GM18508 (cell line): ENCODE results near the gene TRIP11.

Source experiments
- ATAC-seq: cut with Tn5 transposase; IDR thresholded peaks from one replicate; pipeline ENCODE4 v1.9.1; 2021; ENCODE audit warnings: moderate number of reproducible peaks; ENCODE audit not compliant: insufficient read depth, unreplicated experiment

TRIP11 gene

DNA sequence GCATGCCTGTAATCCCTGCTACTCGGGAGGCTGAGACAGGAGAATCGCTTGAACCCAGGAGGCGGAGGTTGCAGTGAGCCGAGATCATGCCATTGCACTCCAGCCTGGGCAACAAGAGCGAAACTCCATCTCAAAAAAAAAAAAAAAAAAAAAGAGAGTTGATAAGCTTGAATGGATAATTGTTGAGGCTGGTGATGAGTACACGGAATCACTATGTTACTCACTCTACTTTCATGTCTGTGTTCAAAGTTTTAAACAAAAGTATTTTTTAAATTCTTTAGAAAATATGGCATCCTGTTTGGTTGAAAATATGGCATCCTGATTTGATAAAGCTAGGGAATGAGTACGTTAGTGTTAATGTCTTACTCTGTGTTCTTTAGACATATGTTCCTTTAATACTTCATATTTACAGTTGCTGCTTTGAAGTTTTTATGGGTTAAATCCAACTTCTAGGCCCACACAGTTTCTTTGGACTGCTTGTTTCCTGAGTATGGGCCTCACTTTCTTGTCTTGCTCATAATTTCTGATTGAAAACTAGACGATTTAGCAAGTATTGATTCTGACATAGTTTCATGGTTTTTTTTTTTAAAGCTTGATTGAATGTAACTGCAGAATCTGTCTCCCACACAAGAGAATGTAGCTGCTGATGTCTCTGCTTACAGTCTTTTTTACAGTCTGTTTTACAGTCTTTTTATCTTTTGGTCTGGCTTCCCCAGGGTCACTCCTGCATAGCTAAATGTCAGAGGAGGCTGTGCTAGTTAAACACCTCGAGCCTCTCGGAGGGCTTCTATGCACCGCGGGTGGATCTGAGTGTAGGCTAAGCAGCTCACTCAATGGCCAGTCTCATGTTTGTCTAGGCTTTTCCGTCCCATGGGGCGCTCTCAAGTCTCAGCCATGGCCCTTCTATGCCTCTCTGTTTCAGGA, 78.3 kb downstream of the TRIP11 start:
- ATAC-seq, result no peak

DNA sequence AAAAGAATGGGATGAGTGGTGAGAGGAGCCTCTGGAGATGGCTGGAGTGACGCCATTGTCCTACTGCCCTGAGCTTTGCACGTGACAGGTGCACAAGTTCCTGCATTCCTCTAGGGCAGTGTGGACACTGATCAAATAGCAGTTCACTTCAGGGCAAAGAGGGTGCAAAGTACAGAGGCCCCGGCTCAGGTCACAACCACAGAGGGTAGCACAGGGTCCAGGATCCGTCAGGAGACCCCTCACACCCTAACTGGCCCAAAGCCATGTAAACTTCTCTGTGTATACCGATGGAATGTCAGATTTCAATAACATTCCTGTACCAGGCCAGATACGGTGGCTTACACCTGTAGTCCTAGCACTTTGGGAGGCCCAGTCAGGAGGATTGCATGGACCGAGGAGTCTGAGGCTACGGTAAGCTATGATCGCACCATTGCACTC, 82.0 kb downstream of the TRIP11 start:
- no peak for ATAC-seq

DNA sequence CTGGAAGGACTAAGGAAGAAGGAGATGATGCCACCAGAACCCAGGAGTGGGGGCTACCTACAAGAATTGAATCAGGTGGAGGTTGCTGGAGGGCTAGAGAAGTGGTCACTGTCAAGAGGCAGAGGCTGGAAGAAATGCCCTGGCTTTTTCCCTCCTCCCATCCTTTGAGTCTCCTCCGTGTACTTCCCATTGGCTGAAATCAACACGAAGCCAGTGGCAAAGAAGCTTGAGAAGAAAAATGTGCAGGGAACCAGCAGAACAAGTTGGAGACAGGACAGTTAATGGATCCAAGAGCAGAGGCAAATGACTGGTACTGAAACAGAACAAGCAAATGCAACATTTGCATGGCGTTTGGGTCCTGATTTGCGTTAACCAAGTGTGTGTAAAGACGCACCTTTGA, 83.2 kb downstream of the TRIP11 start:
- ATAC-seq, result no peak

DNA sequence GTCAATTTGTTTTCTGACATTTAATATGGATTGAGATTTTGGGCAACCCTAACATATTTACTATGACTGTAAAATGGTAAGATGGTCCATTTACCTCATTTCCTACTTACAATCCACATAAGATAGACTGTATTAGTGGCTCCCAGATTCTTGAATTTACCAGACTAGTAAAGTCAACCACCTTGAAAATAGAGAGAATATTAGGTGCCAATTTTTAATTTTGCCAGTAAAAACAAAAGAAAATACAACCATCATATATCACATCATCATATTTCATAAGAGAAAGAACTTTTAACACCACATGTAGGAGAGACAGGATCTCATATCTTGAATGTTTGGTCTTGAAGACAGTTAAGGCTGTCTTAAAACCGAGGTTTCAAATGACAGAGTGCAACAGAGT, 84.7 kb downstream of the TRIP11 start:
- ATAC-seq, result no peak

DNA sequence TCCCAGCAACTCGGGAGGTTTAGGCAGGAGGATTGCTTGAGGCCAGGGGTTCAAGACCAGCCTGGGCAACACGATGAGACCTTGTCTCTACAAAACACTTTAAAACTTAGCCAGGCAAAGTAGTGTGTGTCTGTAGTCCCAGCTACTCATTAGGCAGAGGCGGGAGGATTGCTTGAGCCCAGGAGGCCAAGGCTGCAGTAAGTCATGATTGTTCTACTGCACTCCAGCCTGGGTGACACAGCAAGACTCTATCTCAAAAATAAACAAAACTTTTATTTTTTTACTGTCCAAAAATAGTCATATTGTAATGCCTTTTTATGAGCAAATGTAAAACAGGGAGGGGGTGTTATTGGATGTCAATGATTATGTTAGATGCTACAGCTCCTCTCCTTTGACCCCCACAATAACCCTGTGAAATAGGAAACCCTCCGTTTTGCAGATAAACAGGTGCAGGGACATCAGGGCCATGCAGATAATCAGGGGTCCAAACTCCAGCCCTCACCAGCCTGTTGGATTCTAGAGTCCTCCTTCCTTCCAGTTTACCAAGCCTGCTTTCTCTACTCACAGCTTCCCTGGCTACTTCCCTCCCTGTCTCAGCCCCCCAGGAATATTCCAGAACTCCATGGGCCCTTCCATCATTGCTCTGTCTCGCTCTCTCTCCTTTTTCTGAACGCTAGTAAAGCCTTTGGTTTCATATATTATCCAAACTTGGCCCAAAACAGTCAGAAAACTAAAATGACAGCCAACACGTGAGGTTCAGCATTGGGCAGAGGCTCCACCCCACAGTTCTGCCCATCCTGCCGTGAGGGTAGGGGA, 86.5 kb downstream of the TRIP11 start:
- ATAC-seq, result no peak

DNA sequence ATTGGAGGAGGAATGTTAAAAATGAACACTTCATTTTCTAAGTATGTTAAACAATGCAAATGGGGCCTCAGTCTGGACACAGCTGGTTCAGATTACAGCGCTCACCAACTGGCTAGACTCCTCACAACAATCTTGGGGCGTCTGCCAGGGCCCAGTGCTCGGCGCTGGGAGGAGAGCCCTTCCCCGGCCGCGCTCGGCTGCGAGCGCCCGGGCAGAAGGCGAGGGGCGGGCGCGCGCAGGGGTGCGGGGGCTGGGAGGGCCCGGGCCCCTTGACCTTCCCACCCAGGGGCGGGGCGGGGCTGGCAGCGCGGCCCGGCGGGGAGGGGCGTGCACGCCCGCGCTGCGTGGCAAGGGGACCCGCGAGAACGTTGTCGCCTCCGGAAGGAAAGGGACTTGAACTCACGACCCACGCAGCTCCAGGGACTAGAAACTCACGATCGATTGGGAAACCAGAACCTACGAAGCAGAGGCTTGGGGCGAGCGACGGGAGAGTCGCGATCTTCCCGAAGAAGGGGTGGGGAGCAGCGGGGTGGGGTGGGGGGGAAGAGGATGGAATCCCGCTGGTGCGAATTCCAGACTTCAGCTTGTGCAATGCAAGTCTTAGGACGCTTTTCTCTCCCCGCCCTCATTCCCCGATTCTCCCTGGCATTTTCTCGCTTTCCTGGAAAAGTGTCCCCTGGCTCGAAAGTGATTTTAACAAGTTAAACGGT, 92.2 kb downstream of the TRIP11 start, which contains the start of gene FBLN5:
TSS of gene FBLN5 (minus strand) at position 220 of the 710 bp plus-strand sequence. CDS start 465 bp downstream, outside the sequence.
- no peak for ATAC-seq

DNA sequence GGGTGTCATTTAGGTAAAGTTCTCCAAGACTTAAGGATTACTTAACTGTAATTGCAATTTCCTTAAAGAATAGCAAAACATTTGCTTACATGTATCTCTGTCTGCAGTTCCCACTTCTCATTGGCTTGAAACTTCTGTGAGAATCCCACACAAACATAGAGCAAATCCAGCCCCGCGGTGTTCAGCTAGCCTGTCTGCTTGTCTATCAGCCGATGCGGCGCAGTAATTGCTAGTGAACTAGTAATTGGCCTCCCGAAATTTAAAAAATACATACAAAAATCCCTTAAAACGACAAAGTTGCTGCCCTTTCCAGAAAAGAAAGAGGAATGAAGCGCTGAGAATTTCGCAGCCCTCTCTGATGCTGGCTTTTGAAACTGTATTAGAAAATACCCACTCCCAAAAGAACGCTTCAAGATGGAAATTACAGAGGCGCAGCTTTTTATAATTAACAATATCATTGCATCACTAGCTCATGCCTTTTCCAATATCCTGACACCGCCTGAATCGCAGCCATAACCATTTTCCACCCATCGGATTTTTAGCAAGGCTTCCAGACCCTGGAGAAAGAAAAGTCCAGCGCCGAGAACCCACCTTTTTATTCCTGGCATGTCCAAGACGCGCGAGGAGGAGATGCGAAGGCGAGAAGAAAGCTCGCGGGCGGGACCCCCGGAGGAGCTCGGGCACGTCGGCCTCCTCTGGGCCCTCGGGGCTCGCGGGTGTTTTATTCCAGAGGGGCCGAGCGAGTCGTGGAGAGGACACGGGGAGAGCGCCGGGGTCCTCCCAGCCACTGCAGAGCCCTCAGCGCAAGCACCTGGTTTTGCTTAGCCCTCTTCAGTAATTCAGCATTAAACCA, 93.0 kb downstream of the TRIP11 start:
- no peak for ATAC-seq

DNA sequence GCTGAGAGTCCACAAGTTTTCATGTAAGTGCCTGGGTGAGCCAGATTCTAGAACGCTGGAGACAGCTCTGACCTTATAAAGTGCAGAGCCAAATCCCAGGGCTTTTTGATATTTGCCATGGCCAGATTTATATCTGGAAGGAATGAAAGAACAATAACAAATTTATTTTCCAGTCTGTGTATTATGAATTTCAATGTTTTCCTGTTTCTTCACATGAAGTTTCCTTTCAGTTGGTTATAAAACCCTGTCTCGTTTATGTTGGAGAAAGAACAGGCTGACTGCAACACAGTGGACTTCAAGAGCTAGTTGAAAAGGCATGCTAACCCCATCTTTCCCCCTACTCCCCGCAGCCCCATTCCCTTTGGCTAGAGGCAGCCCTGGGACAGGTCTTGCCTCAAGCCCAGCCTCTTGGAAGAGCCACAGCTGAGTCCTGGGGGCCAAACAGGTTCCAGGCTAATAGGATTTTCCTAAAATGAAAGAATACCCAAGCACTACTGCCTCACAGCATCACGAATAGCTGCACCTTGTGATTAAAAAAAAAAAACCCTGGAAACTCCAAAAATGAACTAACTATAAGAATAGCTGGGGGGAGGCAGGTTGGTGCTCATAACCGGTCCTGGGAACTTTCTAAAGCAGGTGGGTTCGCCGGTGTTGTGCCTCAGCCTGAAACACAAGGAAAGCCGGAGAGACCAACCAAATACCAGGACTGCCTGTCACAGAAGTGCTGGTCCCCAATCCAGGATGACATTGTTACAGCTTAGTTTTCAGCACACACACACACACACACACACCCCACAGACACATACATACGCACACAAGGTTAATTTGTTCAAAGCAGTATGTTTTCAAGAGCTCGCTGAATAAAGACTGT, 93.9 kb downstream of the TRIP11 start:
- ATAC-seq, result no peak

DNA sequence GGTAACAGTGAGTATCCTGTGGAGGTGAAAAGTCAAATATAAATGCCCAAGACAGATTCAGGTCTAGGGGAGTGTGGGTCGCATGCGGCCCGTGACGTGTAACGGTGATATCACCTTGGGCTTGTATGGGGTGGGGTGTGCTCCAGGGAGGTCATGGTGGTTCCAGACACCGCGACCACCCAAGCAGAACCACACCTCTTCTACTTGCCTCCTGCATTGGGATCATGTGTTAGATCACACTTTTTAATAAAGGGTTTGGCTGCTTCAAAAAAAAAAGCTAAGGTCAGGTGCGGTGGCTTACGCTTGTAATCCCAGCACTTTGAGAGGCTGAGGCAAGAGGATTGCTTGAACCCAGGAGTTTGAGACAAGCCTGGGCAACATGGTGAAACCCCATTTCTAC, 96.9 kb downstream of the TRIP11 start:
- no peak for ATAC-seq

DNA sequence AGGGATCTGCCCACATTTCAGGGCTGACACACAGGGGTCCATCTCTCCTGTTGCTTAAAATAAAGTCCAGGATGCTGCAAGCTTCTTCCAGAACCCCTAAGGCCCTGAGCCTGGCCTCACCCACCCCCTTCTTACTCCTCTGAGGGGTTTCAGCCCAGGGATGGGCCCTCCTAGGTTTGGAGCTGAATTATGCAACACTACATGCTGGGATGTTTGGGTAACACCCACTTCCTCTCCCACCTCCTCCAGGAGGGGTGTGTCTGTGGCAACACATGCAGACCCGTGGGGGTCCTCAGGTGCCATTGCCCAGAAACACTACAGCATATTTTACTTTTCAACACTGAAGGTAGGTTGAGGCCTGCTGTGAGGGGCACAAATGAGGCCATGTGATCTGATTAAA, 97.7 kb downstream of the TRIP11 start:
- no peak for ATAC-seq

DNA sequence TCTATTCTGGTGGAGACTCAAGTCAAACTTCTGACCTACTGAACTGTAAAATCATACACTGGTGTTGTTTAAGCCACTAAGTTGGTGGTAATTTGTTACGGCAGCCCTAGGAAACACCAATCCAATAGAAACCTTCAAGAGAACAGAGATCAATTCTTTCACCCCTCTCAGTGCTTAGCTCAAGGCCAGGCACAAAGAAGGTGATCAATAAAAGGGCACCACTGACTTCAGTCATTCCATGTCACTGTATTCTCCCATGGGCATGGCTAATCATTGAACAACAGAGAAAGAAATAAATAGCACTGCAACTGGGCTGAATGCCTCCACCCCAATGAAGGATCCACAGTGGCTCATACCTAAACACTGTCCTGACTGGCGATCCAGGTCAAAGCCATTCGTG, 99.7 kb downstream of the TRIP11 start:
- ATAC-seq, result no peak

DNA sequence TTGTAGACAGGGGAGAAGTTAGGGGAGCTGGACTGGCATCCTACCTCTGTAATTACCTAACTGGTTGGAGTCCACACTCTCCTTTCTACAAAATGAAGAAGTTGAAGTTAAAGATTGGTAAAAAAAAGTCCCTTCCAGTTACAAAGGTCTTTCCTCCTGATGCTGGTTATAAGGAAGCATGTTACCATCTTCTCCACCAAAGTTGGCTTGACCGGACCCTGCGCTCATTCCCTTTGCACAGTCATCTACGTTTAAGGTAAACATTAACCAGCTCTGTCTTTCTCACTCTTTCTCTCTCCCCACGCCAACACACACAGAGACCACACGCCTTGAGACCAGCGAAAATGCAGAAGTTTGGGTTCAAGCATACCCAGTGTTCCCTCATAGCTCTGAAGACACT, 104.3 kb downstream of the TRIP11 start:
- no peak for ATAC-seq

DNA sequence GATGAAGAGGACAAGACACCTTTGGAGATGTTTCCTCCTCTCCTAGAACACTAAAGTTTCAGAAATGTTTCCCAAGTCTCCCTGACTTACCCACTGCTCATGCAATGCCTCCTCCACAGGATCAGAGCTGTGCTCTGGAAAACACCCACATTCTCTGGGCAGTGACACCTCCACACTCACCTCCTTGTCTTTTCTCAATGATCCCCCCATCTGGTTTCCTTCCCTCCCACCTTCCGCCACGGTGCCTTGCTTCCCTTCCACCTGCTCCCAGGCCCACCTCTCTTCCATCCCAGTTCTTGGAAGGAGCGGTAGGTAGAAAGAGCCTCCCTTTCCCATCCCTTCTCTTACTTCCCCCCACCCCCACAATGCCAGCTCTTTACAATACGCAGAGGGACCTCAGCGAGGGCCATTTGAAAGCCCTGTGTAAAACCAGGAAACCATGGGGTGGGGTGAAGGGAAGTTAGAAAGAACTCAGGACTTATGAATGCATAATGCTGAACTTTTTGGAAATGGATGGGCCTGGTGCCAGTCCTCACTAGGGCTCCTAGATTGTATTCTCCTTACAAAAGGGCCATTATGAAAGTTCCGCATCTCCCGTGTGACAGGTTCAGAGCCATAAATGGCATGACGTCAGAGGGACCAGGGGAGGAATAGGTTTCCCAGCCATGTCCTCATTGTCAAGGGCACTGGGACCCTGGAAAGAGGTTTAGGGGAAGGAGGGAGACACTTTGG, 105.1 kb downstream of the TRIP11 start:
- no peak for ATAC-seq

DNA sequence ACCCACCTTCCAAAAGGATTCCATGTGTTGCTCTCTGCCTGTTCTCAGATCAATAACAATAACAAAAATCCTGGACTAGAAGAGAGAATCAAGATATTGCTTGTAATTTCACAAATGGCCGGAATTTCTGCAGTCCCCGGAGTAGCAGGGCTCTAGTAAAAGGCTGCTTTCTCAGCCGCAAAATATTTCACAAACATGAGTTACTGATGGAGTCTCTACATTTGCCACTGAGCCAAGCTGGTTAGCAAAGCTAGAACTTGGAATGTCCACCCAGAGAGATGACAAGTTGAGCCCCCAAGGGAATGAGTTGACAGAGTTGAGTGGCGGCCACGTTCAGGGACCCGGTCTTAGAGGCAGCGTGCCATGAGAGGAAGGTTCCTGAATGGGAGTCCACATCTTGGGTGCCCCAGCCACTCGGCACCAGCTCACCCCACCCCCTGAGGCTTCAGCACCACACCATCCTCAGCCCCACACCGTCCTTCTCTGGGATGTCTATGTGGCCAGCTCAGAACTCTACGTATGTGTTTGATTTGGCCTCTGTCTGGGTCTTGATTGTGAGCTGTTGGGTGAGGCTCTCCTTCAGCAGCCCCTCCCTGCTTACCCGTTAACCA, 108.3 kb downstream of the TRIP11 start:
- ATAC-seq, result no peak

DNA sequence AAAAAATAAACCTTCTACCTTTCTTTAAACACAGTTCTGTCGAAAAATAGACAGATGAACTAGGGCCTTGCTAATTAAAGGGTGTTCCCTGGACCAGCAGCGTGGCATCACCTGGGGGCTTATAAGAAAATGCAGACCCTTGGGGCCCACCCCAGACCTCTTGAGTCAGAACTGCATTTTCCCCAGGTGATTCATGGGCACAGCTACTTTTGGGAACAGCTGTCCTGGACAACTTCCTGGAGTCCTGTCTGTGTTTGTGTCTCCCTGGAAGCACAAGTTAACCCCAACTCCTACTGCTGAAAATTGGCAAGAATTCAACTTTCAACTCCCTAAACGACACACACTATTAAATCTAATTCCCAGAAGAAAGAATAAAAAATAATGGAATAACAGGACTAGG, 110.2 kb downstream of the TRIP11 start:
- ATAC-seq, result no peak

DNA sequence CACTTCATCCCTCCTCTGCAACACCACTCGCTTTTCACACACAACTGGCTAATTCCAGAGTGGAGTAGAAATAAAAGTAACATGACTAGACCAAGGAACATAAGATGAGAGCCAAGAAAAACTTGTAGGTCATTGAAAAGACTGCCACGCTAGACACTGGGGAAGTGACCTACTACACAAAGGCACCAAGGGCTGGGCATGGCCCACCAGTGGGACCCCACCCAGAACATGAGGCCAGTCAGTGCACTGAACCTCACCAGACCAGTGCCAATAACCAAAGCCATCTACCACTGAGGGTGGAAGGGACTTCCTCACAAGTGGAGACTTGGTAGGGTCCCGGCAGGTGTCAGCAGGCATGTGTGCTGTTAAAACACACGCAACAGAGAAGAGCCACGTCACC, 112.1 kb downstream of the TRIP11 start:
- ATAC-seq, result no peak

DNA sequence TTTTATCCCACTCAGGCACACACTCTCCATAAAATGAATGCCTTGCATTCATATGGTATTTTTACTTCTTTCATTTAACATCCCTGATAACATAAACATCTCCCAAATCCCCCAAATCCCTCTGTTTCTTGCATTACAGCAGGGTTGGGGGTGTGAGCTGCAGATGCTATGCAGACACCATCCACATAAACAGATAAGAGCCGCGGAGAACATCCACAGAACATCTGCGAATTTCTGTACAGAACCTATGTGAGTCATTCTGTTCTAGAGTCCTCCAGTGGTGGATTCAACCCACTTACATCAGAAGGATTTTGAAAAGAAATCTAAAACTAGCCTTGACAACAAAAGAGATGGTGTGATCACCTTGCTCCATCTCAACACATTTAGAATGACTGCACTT, 112.7 kb downstream of the TRIP11 start:
- ATAC-seq, result no peak
